Caco-2 (cell line): ENCODE data around the gene CDIP1. TPM values are rescaled to one million over a fixed set of nuclear protein-coding genes. Genes with fewer than 3 reads are reported as not detected.

Experiments
- BruUV-seq: library from RNA; stranded (reverse); fragments of 400-500 nt; replicated peaks from 2 replicates; lab custom pipeline; 2021; lab: Mats Ljungman, UMichigan
- CTCF ChIA-PET: fragments of 300-600 bp; sonication (Branson Sonifier 250); formaldehyde crosslinking; loops from one replicate; lab custom pipeline; 2022; ENCODE audit warnings: antibody characterized with exemption; lab: Charles Lee
- POLR2A ChIA-PET: fragments of 300-600 bp; sonication (Branson Sonifier 250); formaldehyde crosslinking; loops from one replicate; lab custom pipeline; 2022; ENCODE audit warnings: antibody characterized with exemption; lab: Charles Lee
- DNase-seq, 2 experiments: peaks; one replicate each; pipeline versions ENCODE4 v3.0.0 to v3.0.0-alpha.2; 2020 to 2022
- H3K27me3 ChIP-seq: replicated peaks from 2 replicates; pipeline ENCODE4 v1.6.0; 2011; ENCODE audit warnings: low read length; ENCODE audit not compliant: control insufficient read depth, insufficient read depth
- H3K36me3 ChIP-seq: 2 replicates; pipeline ENCODE4 v1.5.1; 2011; ENCODE audit warnings: low read length; ENCODE audit not compliant: control insufficient read depth, insufficient read depth
- H3K4me1 ChIP-seq: fragments of 250-450 bp; sonication (Bioruptor Pico); 2 replicates; pipeline ENCODE4 v1.5.1; 2020; ENCODE audit warnings: mild to moderate bottlenecking
- H3K4me3 ChIP-seq: 2 replicates; pipeline ENCODE4 v1.5.1; 2011; ENCODE audit warnings: low read depth, mild to moderate bottlenecking, control low read depth, low read length
- H3K9me3 ChIP-seq: fragments of 250-450 bp; sonication (Bioruptor Pico); 2 replicates; pipeline ENCODE4 v1.5.1; 2020; ENCODE audit warnings: mild to moderate bottlenecking, moderate library complexity
- H3K27ac Mint-ChIP-seq: one replicate; pipeline ENCODE4 v1.8.0; 2022; ENCODE audit warnings: mixed read lengths; ENCODE audit not compliant: unreplicated experiment
- H3K27me3 Mint-ChIP-seq: one replicate; pipeline ENCODE4 v1.8.0; 2022; ENCODE audit warnings: mixed read lengths; ENCODE audit not compliant: insufficient read depth, unreplicated experiment
- H3K36me3 Mint-ChIP-seq: one replicate; pipeline ENCODE4 v1.8.0; 2022; ENCODE audit warnings: mild to moderate bottlenecking, mixed read lengths; ENCODE audit not compliant: insufficient read depth, unreplicated experiment
- H3K4me1 Mint-ChIP-seq: one replicate; pipeline ENCODE4 v1.8.0; 2022; ENCODE audit warnings: low read depth, mixed read lengths; ENCODE audit not compliant: unreplicated experiment
- H3K4me3 Mint-ChIP-seq: one replicate; pipeline ENCODE4 v1.8.0; 2022; ENCODE audit warnings: mild to moderate bottlenecking, moderate library complexity, mixed read lengths; ENCODE audit not compliant: unreplicated experiment
- H3K9me3 Mint-ChIP-seq: one replicate; pipeline ENCODE4 v1.8.0; 2022; ENCODE audit warnings: mixed read lengths; ENCODE audit not compliant: unreplicated experiment
- intact Hi-C: fragments of 100-400 bp; cut with micrococcal nuclease; formaldehyde crosslinking; loops from one replicate; pipeline ENCODE4 v1.10.0; 2022; ENCODE audit not compliant: unreplicated experiment
- total RNA-seq: library from RNA; stranded (reverse); gene quantifications from 2 replicates; pipeline ENCODE4 v1.2.3, GENCODE V29; 2022
- TF ChIP-seq, protein P1 (sequence below), 2 experiments: fragments of 200-600 bp in 1 of 2; IDR thresholded peaks; 1 replicate in 1 of 2; 2 replicates in 1 of 2; pipeline versions ENCODE4 v1.5.1 to v1.8.0; 2011 to 2022; ENCODE audit warnings: antibody characterized with exemption in 1 of 2, control low read depth in 1 of 2, inconsistent platforms in 1 of 2, low read depth in 1 of 2, low read length in 1 of 2, mild to moderate bottlenecking in 1 of 2, moderate library complexity in 1 of 2; ENCODE audit not compliant: insufficient read depth in 1 of 2, severe bottlenecking in 1 of 2, unreplicated experiment in 1 of 2

CDIP1 gene
- total RNA-seq, 1 experiment from 2014 or later: 51.7 TPM

DNA sequence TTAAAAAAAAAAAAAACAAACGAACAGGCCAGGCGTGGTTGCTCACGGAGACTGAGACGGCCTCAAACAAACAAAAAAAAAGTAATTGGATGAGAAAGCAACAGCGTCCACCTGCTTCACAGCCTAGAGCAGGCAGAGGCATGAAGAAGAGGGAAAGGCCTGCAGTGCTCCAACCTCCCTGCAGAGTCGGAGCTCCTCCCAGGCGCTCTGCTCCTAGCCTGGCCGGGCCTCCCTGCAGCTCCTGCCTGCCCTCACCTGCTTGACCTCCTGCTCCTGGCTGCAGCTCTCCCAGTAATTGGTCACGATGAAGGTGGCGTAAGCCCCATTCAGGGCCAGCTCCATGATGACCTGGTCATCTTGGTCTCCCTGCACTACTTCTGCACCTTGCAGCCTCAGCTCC, 69.6 kb downstream of the CDIP1 start:
- no peak for DNase-seq
- H3K4me3 Mint-ChIP-seq: no peak overlapping the region
- ChIA-PET CTCF (no interaction called here), POLR2A (no interaction called here)
- Histone ChIP-seq H3K27me3 (no peaks in the 10 kb centered on the region), H3K9me3 (no peaks in the 10 kb centered on the region), H3K36me3 (peaks cover 2% of the 10 kb centered on the region; the same call in 1 of the 2 replicates), H3K4me1 (peaks cover 4% of the 10 kb centered on the region), H3K4me3 (no peak overlapping the region)
- H3K27ac Mint-ChIP-seq: no peak overlapping the region
- H3K36me3 Mint-ChIP-seq: peaks cover 35% of the 10 kb centered on the region
- peaks cover 4% of the 10 kb centered on the region for H3K4me1 Mint-ChIP-seq
- TF ChIP-seq, protein P1, sequence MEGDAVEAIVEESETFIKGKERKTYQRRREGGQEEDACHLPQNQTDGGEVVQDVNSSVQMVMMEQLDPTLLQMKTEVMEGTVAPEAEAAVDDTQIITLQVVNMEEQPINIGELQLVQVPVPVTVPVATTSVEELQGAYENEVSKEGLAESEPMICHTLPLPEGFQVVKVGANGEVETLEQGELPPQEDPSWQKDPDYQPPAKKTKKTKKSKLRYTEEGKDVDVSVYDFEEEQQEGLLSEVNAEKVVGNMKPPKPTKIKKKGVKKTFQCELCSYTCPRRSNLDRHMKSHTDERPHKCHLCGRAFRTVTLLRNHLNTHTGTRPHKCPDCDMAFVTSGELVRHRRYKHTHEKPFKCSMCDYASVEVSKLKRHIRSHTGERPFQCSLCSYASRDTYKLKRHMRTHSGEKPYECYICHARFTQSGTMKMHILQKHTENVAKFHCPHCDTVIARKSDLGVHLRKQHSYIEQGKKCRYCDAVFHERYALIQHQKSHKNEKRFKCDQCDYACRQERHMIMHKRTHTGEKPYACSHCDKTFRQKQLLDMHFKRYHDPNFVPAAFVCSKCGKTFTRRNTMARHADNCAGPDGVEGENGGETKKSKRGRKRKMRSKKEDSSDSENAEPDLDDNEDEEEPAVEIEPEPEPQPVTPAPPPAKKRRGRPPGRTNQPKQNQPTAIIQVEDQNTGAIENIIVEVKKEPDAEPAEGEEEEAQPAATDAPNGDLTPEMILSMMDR (IDR thresholded peaks at IDR 0.05; ENCODE audit: insufficient read depth in 1 of 2, low read depth in 1 of 2, low read length in 1 of 2, severe bottlenecking in 1 of 2, unreplicated experiment in 1 of 2): no peak
- BruUV-seq: no TSS peak
- H3K27me3 Mint-ChIP-seq: no peaks in the 10 kb centered on the region
- no peaks in the 10 kb centered on the region for H3K9me3 Mint-ChIP-seq
- intact Hi-C loops: no loop called here

- Histone ChIP-seq H3K4me3 (no peak overlapping the region), H3K36me3 (peaks cover 2% of the 10 kb centered on the region; the same call in 1 of the 2 replicates), H3K9me3 (no peaks in the 10 kb centered on the region), H3K4me1 (peaks cover 4% of the 10 kb centered on the region), H3K27me3 (no peaks in the 10 kb centered on the region)
- TF ChIP-seq, protein P1 (IDR thresholded peaks at IDR 0.05; ENCODE audit: insufficient read depth in 1 of 2, low read depth in 1 of 2, low read length in 1 of 2, severe bottlenecking in 1 of 2, unreplicated experiment in 1 of 2): no peak
- Mint-ChIP-seq H3K27me3 (no peaks in the 10 kb centered on the region), H3K4me3 (no peak overlapping the region), H3K36me3 (peaks cover 36% of the 10 kb centered on the region), H3K27ac (no peak overlapping the region), H3K4me1 (peaks cover 4% of the 10 kb centered on the region), H3K9me3 (no peaks in the 10 kb centered on the region)
- intact Hi-C loops: no loop called here
- DNase-seq: no peak
- no TSS peak for BruUV-seq
- CTCF ChIA-PET: no interaction called here
- POLR2A ChIA-PET: no interaction called here
Observed at GRCh38 chr16:4467916-4468315, 70.7 kb downstream of the CDIP1 start.

GRCh38 chr16:4465977-4466779, 72.4 kb downstream of the CDIP1 start:
- H3K27me3 ChIP-seq: no peaks in the 10 kb centered on the region
- H3K9me3 ChIP-seq: no peaks in the 10 kb centered on the region
- Mint-ChIP-seq H3K4me1 (peaks cover 4% of the 10 kb centered on the region), H3K27ac (no peak overlapping the region), H3K4me3 (no peak overlapping the region), H3K36me3 (peaks cover 36% of the 10 kb centered on the region), H3K9me3 (no peaks in the 10 kb centered on the region), H3K27me3 (no peaks in the 10 kb centered on the region)
- no TSS peak for BruUV-seq
- peaks cover 4% of the 10 kb centered on the region; the same call in 1 of the 2 replicates for H3K4me1 ChIP-seq
- POLR2A ChIA-PET: no interaction called here
- intact Hi-C loops: no loop called here
- TF ChIP-seq, protein P1 (IDR thresholded peaks at IDR 0.05; ENCODE audit: insufficient read depth in 1 of 2, low read depth in 1 of 2, low read length in 1 of 2, severe bottlenecking in 1 of 2, unreplicated experiment in 1 of 2): no peak
- DNase-seq: no peak
- peaks cover 2% of the 10 kb centered on the region; the same call in 1 of the 2 replicates for H3K36me3 ChIP-seq
- CTCF ChIA-PET: no interaction called here
- no peak overlapping the region for H3K4me3 ChIP-seq
